ENCODE data around the gene TM9SF4. TPM values are rescaled to one million over a fixed set of nuclear protein-coding genes. Genes with fewer than 3 reads are reported as not detected.
A peak's percentile ranks its signal among the peaks of the same experiment; 100 is the strongest.
"Not testable (repeated sequence)": the region's sequence is repeated elsewhere in the genome, so short reads cannot be mapped to it uniquely, and the experiment has no call there.

TM9SF4 gene
- total RNA-seq, 2 experiments from 2014 or later = 43.2 to 66.5 TPM

DNA sequence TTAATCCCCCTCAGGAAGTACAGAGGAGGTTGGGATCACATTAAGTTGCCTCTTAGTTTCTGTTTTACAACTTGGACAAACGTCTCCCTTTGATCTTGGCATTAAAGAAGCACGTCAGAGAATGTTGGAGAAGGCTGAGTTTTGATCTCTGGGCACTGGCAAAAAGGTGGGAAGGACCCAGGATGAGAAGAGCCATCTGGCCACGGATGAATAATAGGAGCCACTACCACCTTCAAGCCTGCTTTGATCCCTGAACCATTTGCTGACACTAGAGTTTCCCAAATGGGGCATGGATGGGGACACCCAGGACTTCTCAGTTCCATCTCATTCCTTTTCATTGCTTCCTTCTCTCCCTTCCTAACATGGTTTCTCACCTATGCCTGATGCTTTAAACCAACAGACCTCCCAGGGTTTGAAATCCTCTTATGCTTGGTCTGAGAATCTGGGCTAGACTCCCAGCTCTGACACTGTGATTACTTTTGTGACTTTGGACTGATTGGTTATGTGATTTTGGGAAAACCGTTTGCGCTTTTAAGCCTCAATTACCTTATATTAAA is 5.8 kb downstream of the TM9SF4 start:
- H3K36me3 Mint-ChIP-seq (ENCODE audit: low read depth) = peaks cover 12% of the 10 kb centered on the region
- no peaks in the 10 kb centered on the region for H3K9me3 Mint-ChIP-seq (ENCODE audit: low read depth)
- DNase-seq = no peak
- H3K4me3 Mint-ChIP-seq = no peak overlapping the region
- H3K4me1 Mint-ChIP-seq = peaks cover 57% of the 10 kb centered on the region
- H3K27ac Mint-ChIP-seq = peak overlapping the region; percentile 22
- no peaks in the 10 kb centered on the region for H3K27me3 Mint-ChIP-seq
- intact Hi-C loops (cut with DNase I, micrococcal nuclease) = no loop called here
- ChIA-PET CTCF (interaction anchor here (1.0 to 1.3 kb wide), 2 partner anchors 12 to 22 kb away, joined by 3 read pairs; no protein-coding TSS in a partner anchor), POLR2A (no interaction called here)
- no peak for ATAC-seq

DNA sequence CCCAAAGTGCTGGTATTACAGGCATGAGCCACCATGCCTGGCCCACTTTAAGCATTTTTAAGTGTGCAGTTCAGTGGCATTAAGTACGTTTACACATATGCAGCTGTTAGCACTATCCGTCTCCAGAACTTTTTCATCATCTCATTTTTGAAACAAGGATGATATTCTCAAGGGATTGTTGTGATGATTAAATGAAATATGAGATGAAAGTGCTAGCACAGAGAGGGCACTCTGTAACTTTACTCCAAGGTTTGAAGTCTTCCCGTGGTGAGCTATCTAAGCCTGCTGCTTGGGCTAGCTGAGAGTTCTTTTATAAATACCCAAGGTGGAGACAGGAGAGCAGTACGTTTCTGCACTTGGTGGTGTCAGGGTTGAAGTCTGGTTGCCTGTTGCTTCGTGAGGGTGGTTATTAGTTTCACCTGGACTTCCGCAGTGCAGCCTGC is 6.6 kb downstream of the TM9SF4 start:
- Mint-ChIP-seq H3K27ac (no peak overlapping the region), H3K27me3 (no peaks in the 10 kb centered on the region), H3K9me3 (ENCODE audit: low read depth) (no peaks in the 10 kb centered on the region), H3K4me1 (peaks cover 49% of the 10 kb centered on the region), H3K4me3 (no peak overlapping the region), H3K36me3 (ENCODE audit: low read depth) (peaks cover 12% of the 10 kb centered on the region)
- ATAC-seq (no peak), DNase-seq (no peak)
- CTCF ChIA-PET = interaction anchor here (1.0 to 1.1 kb wide), 2 partner anchors 13 to 23 kb away, joined by 3 read pairs; no protein-coding TSS in a partner anchor
- POLR2A ChIA-PET = interaction anchor here (0.6 kb wide), 1 partner anchor 238 kb away, joined by 3 read pairs; no protein-coding TSS in a partner anchor
- intact Hi-C loops (cut with DNase I, micrococcal nuclease) = no loop called here

DNA sequence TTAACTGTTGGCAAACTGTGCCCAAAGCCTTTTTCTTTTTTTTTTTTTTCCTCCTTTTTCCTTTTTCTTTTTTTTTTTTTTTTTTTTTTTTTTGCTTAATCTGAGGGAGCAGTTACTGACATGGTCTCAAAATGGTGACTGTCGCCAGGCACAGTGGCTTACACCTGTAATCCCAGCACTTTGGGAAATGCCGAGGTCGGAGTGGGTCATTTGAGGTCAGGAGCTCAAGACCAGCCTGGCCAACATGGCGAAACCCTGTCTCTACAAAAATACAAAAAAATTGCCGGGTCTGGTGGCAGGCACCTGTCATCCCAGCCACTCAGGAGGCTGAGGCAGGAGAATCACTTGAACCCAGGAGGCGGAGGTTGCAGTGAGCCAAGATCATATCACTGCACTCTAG is 7.3 kb downstream of the TM9SF4 start:
- ChIA-PET CTCF (interaction anchor here (1.1 kb wide), 1 partner anchor 24 kb away, joined by 3 read pairs; no protein-coding TSS in a partner anchor), POLR2A (interaction anchor here (0.6 kb wide), 1 partner anchor 237 kb away, joined by 3 read pairs; no protein-coding TSS in a partner anchor)
- DNase-seq; H3K27ac Mint-ChIP-seq; H3K4me3 Mint-ChIP-seq; ATAC-seq; H3K9me3 Mint-ChIP-seq (ENCODE audit: low read depth); intact Hi-C loops (cut with DNase I, micrococcal nuclease); H3K27me3 Mint-ChIP-seq; H3K36me3 Mint-ChIP-seq (ENCODE audit: low read depth): not testable (repeated sequence)
- peaks cover 42% of the 10 kb centered on the region for H3K4me1 Mint-ChIP-seq

DNA sequence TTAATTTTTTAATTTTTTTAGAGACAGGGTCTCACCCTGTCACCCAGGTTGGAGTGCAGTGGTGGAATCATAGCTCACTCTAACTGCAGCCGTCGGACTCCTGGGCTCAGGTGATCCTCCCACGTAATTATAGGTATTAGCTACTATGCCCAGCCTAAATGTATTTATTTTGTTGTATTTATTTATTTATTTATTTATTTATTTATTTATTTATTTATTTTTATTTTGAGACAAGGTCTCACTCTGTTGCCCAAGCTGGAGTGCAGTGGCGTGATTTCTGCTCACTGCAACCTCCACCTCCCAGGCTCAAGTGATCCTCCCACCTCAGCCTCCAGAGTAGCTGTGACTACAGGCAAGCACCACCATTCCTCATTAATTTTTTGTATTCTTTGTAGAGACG is 8.9 kb downstream of the TM9SF4 start:
- CTCF ChIA-PET = interaction anchor here (2.0 kb wide), 1 partner anchor 8 kb away, joined by 6 read pairs; the partner anchor contains the start of gene TM9SF4
- not testable (repeated sequence) for ATAC-seq

DNA sequence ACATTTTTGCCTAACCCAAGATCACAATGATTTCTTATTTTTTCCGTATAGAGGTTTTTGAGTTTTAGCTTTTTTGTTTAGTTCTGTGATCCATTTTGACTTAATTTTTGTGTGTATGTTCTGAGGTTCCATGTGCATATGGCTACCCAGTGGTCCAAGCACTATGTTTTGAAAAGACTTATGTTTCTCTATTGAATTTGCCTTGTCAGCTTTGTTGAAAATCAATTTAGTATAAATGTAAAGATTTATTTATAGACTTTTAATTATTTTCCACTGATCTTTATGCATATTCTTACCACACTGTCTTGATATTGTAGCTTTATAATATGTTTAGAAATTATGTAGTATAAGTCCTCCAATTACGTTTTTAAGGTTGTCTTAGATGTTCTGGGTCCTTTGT is 10.2 kb downstream of the TM9SF4 start:
- intact Hi-C loops (cut with DNase I, micrococcal nuclease) = no loop called here
- ChIA-PET POLR2A (no interaction called here), CTCF (interaction anchor here (0.9 to 2.0 kb wide), 2 partner anchors 10 to 336 kb away, joined by 3 to 6 read pairs; partner anchors contain the start of gene TM9SF4)
- peaks cover 18% of the 10 kb centered on the region for H3K36me3 Mint-ChIP-seq (ENCODE audit: low read depth)
- no peak overlapping the region for H3K4me3 Mint-ChIP-seq
- no peak for DNase-seq
- H3K9me3 Mint-ChIP-seq (ENCODE audit: low read depth) = no peaks in the 10 kb centered on the region
- ATAC-seq = no peak
- no peaks in the 10 kb centered on the region for H3K27me3 Mint-ChIP-seq
- no peak overlapping the region for H3K27ac Mint-ChIP-seq
- H3K4me1 Mint-ChIP-seq = peaks cover 24% of the 10 kb centered on the region

More for the DNA sequence above, 8.9 kb downstream of the TM9SF4 start:
- DNase-seq; H3K4me3 Mint-ChIP-seq; POLR2A ChIA-PET; H3K9me3 Mint-ChIP-seq (ENCODE audit: low read depth); H3K27me3 Mint-ChIP-seq; intact Hi-C loops (cut with DNase I, micrococcal nuclease); H3K27ac Mint-ChIP-seq: not testable (repeated sequence)
- H3K4me1 Mint-ChIP-seq = peaks cover 31% of the 10 kb centered on the region
- peaks cover 11% of the 10 kb centered on the region for H3K36me3 Mint-ChIP-seq (ENCODE audit: low read depth)

DNA sequence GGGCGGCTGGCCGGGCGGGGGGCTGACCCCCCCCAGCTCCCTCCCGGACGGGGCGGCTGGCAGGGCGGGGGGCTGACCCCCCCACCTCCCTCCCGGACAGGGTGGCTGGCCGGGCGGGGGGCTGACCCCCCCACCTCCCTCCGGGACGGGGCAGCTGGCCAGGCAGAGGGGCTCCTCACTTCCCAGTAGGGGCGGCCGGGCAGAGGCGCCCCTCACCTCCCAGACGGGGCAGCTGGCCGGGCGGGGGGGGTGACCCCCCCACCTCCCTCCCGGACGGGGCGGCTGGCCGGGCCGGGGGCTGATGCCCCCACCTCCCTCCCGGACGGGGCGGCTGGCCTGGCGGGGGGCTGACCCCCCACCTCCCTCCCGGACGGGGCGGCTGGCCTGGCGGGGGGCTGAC is 12.4 kb downstream of the TM9SF4 start:
- Mint-ChIP-seq H3K4me1 (peaks cover 14% of the 10 kb centered on the region), H3K36me3 (ENCODE audit: low read depth) (peaks cover 24% of the 10 kb centered on the region)
- ATAC-seq; H3K27me3 Mint-ChIP-seq; H3K9me3 Mint-ChIP-seq (ENCODE audit: low read depth); CTCF ChIA-PET; DNase-seq; intact Hi-C loops (cut with DNase I, micrococcal nuclease); H3K27ac Mint-ChIP-seq; H3K4me3 Mint-ChIP-seq; POLR2A ChIA-PET: not testable (repeated sequence)

DNA sequence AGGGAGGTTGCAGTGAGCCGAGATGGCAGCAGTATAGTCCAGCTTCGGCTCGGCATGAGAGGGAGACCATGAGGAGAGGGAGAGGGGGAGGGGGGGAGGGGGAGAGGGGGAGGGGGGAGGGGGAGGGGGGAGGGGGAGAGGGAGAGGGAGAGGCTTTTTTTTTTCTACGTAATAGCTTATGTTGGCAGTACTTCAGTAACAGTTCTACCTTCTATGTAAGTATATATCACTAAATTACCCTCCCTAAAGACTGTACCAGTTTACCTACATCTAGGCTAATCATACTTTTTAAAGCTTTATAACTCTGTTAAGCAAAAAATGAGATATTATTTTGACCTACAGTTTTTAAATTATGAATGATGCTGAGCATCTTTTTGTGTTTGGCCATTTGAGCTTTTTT is 13.6 kb downstream of the TM9SF4 start:
- CTCF ChIA-PET = interaction anchor here (0.6 to 1.1 kb wide), 2 partner anchors 12 to 1138 kb away, joined by 3 read pairs; no protein-coding TSS in a partner anchor
- ATAC-seq (no peak), DNase-seq (no peak)
- intact Hi-C loops (cut with DNase I, micrococcal nuclease) = no loop called here
- Mint-ChIP-seq H3K4me1 (peaks cover 8% of the 10 kb centered on the region), H3K9me3 (ENCODE audit: low read depth) (no peaks in the 10 kb centered on the region), H3K27ac (no peak overlapping the region), H3K36me3 (ENCODE audit: low read depth) (peaks cover 30% of the 10 kb centered on the region), H3K27me3 (no peaks in the 10 kb centered on the region), H3K4me3 (no peak overlapping the region)
- POLR2A ChIA-PET = interaction anchor here (1.0 kb wide), 1 partner anchor 12 kb away, joined by 4 read pairs; no protein-coding TSS in a partner anchor

DNA sequence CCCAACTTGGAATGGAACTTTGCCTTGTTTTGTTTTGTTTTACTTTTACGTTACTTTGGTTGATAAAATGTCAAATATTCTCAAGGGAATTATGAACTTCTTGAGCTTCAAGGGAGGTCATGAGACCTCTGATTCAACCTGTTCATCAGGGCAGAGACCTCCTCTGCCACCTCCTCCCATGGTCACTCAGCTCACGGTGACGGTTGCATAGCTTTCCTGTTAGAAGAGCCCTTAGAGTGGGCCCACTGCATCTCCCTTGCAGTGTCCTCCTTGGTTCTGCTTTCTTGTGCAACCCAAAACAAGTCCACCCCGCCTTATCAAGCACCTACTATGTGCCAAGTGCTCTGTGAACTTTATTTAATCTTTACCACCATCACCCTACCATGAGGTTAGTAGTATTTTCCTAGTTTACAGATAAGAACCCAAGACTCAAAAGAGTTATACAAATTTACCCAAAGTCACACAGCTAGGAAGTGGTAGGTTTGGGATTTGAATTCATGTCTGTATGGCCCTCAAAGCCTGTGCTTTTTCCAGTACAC is 15.5 kb downstream of the TM9SF4 start:
- Mint-ChIP-seq H3K9me3 (ENCODE audit: low read depth) (no peaks in the 10 kb centered on the region), H3K27ac (no peak overlapping the region), H3K4me1 (peaks cover 6% of the 10 kb centered on the region), H3K36me3 (ENCODE audit: low read depth) (peaks cover 30% of the 10 kb centered on the region), H3K4me3 (no peak overlapping the region), H3K27me3 (no peaks in the 10 kb centered on the region)
- intact Hi-C loops (cut with DNase I, micrococcal nuclease) = no loop called here
- POLR2A ChIA-PET = no interaction called here
- DNase-seq (no peak), ATAC-seq (no peak)
- CTCF ChIA-PET = interaction anchor here (0.6 to 1.1 kb wide), 2 partner anchors 11 to 106 kb away, joined by 3 read pairs; no protein-coding TSS in a partner anchor

DNA sequence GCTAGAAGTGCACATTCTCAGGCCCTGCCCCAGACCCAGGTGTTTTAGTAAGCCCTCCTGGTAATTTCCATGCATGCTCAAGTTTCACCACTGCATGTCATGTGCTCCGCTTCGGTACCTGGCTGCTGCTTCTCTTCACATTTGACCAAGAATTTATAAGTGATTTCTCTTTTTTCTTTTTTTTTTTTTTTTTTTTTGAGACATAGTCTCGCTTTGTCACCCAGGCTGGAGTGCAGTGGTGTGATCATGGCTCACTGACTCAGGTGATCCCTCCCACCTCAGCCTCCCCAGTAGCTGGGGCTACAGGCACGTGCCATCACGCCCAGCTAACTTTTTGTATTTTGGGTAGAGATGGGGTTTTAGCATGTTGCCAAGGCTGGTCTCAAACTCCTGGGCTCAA is 16.0 kb downstream of the TM9SF4 start:
- ATAC-seq = no peak
- no peak for DNase-seq
- H3K4me3 Mint-ChIP-seq = no peak overlapping the region
- H3K36me3 Mint-ChIP-seq (ENCODE audit: low read depth) = peaks cover 32% of the 10 kb centered on the region
- no peaks in the 10 kb centered on the region for H3K27me3 Mint-ChIP-seq
- ChIA-PET CTCF (interaction anchor here (0.6 to 1.1 kb wide), 2 partner anchors 10 to 106 kb away, joined by 3 read pairs; no protein-coding TSS in a partner anchor), POLR2A (no interaction called here)
- no peaks in the 10 kb centered on the region for H3K9me3 Mint-ChIP-seq (ENCODE audit: low read depth)
- no peak overlapping the region for H3K27ac Mint-ChIP-seq
- intact Hi-C loops (cut with DNase I, micrococcal nuclease) = no loop called here
- H3K4me1 Mint-ChIP-seq = peaks cover 10% of the 10 kb centered on the region

DNA sequence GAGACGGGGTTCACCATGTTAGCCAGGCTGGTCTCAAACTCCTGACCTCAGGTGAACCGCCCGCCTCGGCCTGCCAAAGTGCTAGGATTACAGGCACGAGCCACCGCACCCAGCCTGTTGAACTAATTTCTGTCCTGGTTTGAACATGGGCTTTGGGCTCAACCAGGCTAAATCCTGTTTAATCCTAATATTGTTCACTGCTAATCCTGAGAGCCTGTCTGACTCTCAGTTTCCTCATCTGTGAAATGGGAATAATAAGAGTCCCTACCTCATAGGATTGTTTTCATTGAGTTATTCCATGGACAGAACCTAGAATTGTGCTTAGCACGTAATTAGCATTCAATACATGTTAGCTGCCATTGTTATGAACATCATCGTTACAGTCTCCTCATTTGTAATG is 17.4 kb downstream of the TM9SF4 start:
- no peak overlapping the region for H3K27ac Mint-ChIP-seq
- intact Hi-C loops (cut with DNase I, micrococcal nuclease) = no loop called here
- peaks cover 36% of the 10 kb centered on the region for H3K36me3 Mint-ChIP-seq (ENCODE audit: low read depth)
- CTCF ChIA-PET = no interaction called here
- H3K4me3 Mint-ChIP-seq = no peak overlapping the region
- no peaks in the 10 kb centered on the region for H3K27me3 Mint-ChIP-seq
- ATAC-seq = no peak
- no peaks in the 10 kb centered on the region for H3K9me3 Mint-ChIP-seq (ENCODE audit: low read depth)
- H3K4me1 Mint-ChIP-seq = peaks cover 15% of the 10 kb centered on the region
- POLR2A ChIA-PET = no interaction called here
- DNase-seq = no peak

DNA sequence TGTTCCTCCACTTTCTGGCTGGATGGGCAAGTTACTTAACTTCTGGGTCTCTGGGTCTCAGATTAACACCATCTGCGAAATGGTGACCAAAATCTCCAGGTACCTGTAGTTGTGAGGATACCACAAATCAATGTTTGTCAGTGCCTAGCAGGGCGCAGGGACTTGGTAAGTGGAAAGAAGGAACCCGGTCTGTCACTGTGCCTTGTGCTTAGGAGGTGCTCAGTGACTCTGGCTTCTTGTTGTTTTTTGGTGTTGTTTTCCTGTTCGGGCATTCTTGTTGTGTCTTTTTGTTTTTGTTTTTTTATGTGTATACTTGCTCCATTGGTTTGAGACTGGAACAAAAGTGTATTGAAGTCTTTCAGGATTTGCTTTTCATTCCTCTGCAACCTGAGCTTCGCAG is 17.8 kb downstream of the TM9SF4 start:
- ChIA-PET CTCF (interaction anchor here (0.9 kb wide), 1 partner anchor 36 kb away, joined by 3 read pairs; no protein-coding TSS in a partner anchor), POLR2A (no interaction called here)
- Mint-ChIP-seq H3K27me3 (no peaks in the 10 kb centered on the region), H3K36me3 (ENCODE audit: low read depth) (peaks cover 35% of the 10 kb centered on the region), H3K4me1 (peaks cover 17% of the 10 kb centered on the region), H3K9me3 (ENCODE audit: low read depth) (no peaks in the 10 kb centered on the region), H3K27ac (no peak overlapping the region), H3K4me3 (no peak overlapping the region)
- intact Hi-C loops (cut with DNase I, micrococcal nuclease) = no loop called here
- no peak for DNase-seq
- ATAC-seq = no peak

DNA sequence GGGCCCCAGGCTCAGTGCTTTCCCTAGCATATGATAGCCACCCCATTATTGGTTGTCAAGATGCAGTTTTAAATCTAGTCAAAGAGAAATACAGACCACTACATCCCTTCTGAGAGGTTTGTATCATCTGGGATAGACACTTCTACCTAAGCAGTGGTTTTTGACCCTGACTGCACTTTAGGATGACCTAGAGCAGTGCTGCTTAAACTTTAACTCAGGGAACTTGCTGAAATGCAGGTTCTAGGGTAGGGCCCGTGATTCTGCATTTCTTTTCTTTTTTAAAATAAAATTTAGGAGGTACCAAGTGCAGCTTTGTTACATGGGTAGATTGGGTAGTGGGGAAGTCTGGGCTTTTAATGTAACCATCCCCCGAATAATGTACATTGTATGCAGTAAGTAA is 18.7 kb downstream of the TM9SF4 start:
- DNase-seq (no peak), ATAC-seq (no peak)
- ChIA-PET POLR2A (no interaction called here), CTCF (interaction anchor here (0.5 to 0.9 kb wide), 2 partner anchors 37 to 530 kb away, joined by 3 read pairs; no protein-coding TSS in a partner anchor)
- no peak overlapping the region for H3K4me3 Mint-ChIP-seq
- peaks cover 32% of the 10 kb centered on the region for H3K36me3 Mint-ChIP-seq (ENCODE audit: low read depth)
- intact Hi-C loops (cut with DNase I, micrococcal nuclease) = no loop called here
- no peak overlapping the region for H3K27ac Mint-ChIP-seq
- H3K27me3 Mint-ChIP-seq = no peaks in the 10 kb centered on the region
- H3K4me1 Mint-ChIP-seq = peaks cover 20% of the 10 kb centered on the region
- H3K9me3 Mint-ChIP-seq (ENCODE audit: low read depth) = no peaks in the 10 kb centered on the region
